ENCODE results near the gene AFF3. TPM values are rescaled to one million over a fixed set of nuclear protein-coding genes. Genes with fewer than 3 reads are reported as not detected.

Gene AFF3
- total RNA-seq, 1 experiment from 2014 or later: 0.61 TPM

GRCh38 chr2:99637159-99637697 lies 505.2 kb downstream of the AFF3 start:
- no TSS peak for BruUV-seq (replicated peaks)
- ATAC-seq (no peak), DNase-seq (ENCODE audit: low read depth, low spot score) (no peak)
- H2AFZ ChIP-seq (ENCODE audit: low read depth, low read length, poor library complexity, severe bottlenecking): no peak overlapping the region
- H3K27ac ChIP-seq (ENCODE audit: low read depth, low read length): no peak overlapping the region
- no peaks in the 10 kb centered on the region for H3K79me2 ChIP-seq (ENCODE audit: insufficient read depth, low read length)
- no peaks in the 10 kb centered on the region for H4K20me1 ChIP-seq (ENCODE audit: insufficient read depth)
- no peaks in the 10 kb centered on the region for H3K4me1 ChIP-seq (ENCODE audit: control insufficient read depth in 1 of 2, insufficient read depth in 2 of 2, low read length in 2 of 2)
- ChIA-PET CTCF (no interaction called here), POLR2A (no interaction called here), RAD21 (ENCODE audit: low non-redundant PET in 1 of 2, low total read pairs in 2 of 2, uncharacterized antibody in 2 of 2, unreplicated experiment in 2 of 2) (no interaction called here)
- intact Hi-C loops (cut with micrococcal nuclease): no loop called here
- no peaks in the 10 kb centered on the region; the same call in 1 of the 2 replicates for H3K27me3 ChIP-seq (ENCODE audit: insufficient read depth, low read length)
- H3K36me3 ChIP-seq (ENCODE audit: control insufficient read depth in 1 of 2, insufficient read depth in 2 of 2, low read length in 2 of 2): no peaks in the 10 kb centered on the region
- H3K9me2 ChIP-seq (ENCODE audit: insufficient read depth): no peaks in the 10 kb centered on the region
- no peak overlapping the region for H3K9ac ChIP-seq (ENCODE audit: low read length)
- no peak overlapping the region for H3K4me3 ChIP-seq (replicated peaks in 1 of 2; ENCODE audit: low read depth in 1 of 2, low read length in 2 of 2)
- no peaks in the 10 kb centered on the region for H3K9me3 ChIP-seq (ENCODE audit: control insufficient read depth in 1 of 2, insufficient read depth in 1 of 2, low read depth in 1 of 2, low read length in 2 of 2)
- TF ChIP-seq MAX (IDR thresholded peaks at IDR 0.05) (no peak), POLR2AphosphoS5 (IDR thresholded peaks at IDR 0.05; ENCODE audit: low read depth, low read length) (no peak), RAD21 (IDR thresholded peaks at IDR 0.05; ENCODE audit: low read depth) (no peak), ELF1 (IDR thresholded peaks at IDR 0.05; ENCODE audit: borderline replicate concordance, low read depth) (no peak), EZH2phosphoT487 (IDR thresholded peaks at IDR 0.05; ENCODE audit: borderline replicate concordance) (no peak), ZBTB33 (IDR thresholded peaks at IDR 0.05; ENCODE audit: extremely low read depth, insufficient replicate concordance, low read length) (no peak), EGR1 (IDR thresholded peaks at IDR 0.05; ENCODE audit: low read depth) (no peak), YY1 (IDR thresholded peaks at IDR 0.05; ENCODE audit: extremely low read depth, insufficient replicate concordance, low read depth, low read length) (no peak), REST (IDR thresholded peaks at IDR 0.05; ENCODE audit: low read depth) (no peak)
- H3K4me2 ChIP-seq (ENCODE audit: low read length): no peak overlapping the region

All from HCT116 (cell line).